NCI-H2227 treated with DMSO at 0.1 percent for 48 hours (cell line): Measurements from ENCODE around the gene TBC1D32.
"Not testable (repeated sequence)": the region's sequence is repeated elsewhere in the genome, so short reads cannot be mapped to it uniquely, and the experiment has no call there.

Source experiments
- DNase-seq: peaks from one replicate; lab custom pipeline; 2025; lab: John Stamatoyannopoulos, UW

The TBC1D32 gene

GRCh38 chr6:121333196-121333595 lies 1.1 kb downstream of the TBC1D32 start:
- DNase-seq = peak; percentile 7

- DNase-seq = no peak
Observed at GRCh38 chr6:121330516-121330915, 3.8 kb downstream of the TBC1D32 start.

GRCh38 chr6:121321282-121321681 lies 13.0 kb downstream of the TBC1D32 start:
- no peak for DNase-seq

- no peak for DNase-seq
Observed at GRCh38 chr6:121319603-121320002, 14.7 kb downstream of the TBC1D32 start.

- peak; percentile 9 for DNase-seq
Observed at GRCh38 chr6:121319112-121319553, 15.1 kb downstream of the TBC1D32 start.

GRCh38 chr6:121314381-121315112 lies 19.7 kb downstream of the TBC1D32 start:
- no peak for DNase-seq

- not testable (repeated sequence) for DNase-seq
Observed at GRCh38 chr6:121311814-121312213, 22.5 kb downstream of the TBC1D32 start.

GRCh38 chr6:121310495-121310894 lies 23.8 kb downstream of the TBC1D32 start:
- no peak for DNase-seq

- no peak for DNase-seq
Observed at GRCh38 chr6:121309768-121310469, 24.4 kb downstream of the TBC1D32 start.

- DNase-seq = peak; percentile 28
Observed at GRCh38 chr6:121305957-121306607, 28.2 kb downstream of the TBC1D32 start.

- DNase-seq = no peak
Observed at GRCh38 chr6:121302882-121303281, 31.4 kb downstream of the TBC1D32 start.

GRCh38 chr6:121301156-121301555 lies 33.1 kb downstream of the TBC1D32 start:
- DNase-seq = not testable (repeated sequence)

- no peak for DNase-seq
Observed at GRCh38 chr6:121297694-121298093, 36.6 kb downstream of the TBC1D32 start.

GRCh38 chr6:121285041-121285440 lies 49.2 kb downstream of the TBC1D32 start:
- no peak for DNase-seq

GRCh38 chr6:121274666-121275295 lies 59.5 kb downstream of the TBC1D32 start:
- DNase-seq = no peak

GRCh38 chr6:121263742-121264141 lies 70.5 kb downstream of the TBC1D32 start:
- no peak for DNase-seq

- no peak for DNase-seq
Observed at GRCh38 chr6:121260651-121261102, 73.6 kb downstream of the TBC1D32 start.

GRCh38 chr6:121247386-121247785 lies 86.9 kb downstream of the TBC1D32 start:
- DNase-seq = no peak

GRCh38 chr6:121242386-121242785 lies 91.9 kb downstream of the TBC1D32 start:
- no peak for DNase-seq

GRCh38 chr6:121237859-121238258 lies 96.4 kb downstream of the TBC1D32 start:
- DNase-seq = no peak

GRCh38 chr6:121236984-121237383 lies 97.3 kb downstream of the TBC1D32 start:
- no peak for DNase-seq

- DNase-seq = no peak
Observed at GRCh38 chr6:121235386-121235785, 98.9 kb downstream of the TBC1D32 start.
